CD4-positive, alpha-beta memory T cell (primary cell): Measurements from ENCODE around the gene CMTM8. TPM values are rescaled to one million over a fixed set of nuclear protein-coding genes. Genes with fewer than 3 reads are reported as not detected.

Source experiments
- CTCF ChIA-PET: fragments of 350-600 bp; sonication (Branson Sonifier 250); formaldehyde crosslinking; loops from one replicate; lab custom pipeline; 2021; ENCODE audit warnings: inconsistent platforms; ENCODE audit not compliant: partially characterized antibody; lab: Charles Lee
- POLR2A ChIA-PET: fragments of 350-600 bp; sonication (Branson Sonifier 250); formaldehyde crosslinking; loops from one replicate; lab custom pipeline; 2021; ENCODE audit not compliant: partially characterized antibody; lab: Charles Lee
- DNase-seq, 5 donors: peaks; one replicate each; pipeline versions ENCODE4 v3.0.0 to v3.0.0-alpha.2; 2020 to 2022; ENCODE audit warnings: mixed read lengths in 1 of 5
- H3K27ac ChIP-seq: one replicate; pipeline ENCODE4 v1.7.0; 2013; ENCODE audit warnings: low read depth, low read length
- H3K27me3 ChIP-seq: 2 replicates; pipeline ENCODE4 v1.7.0; 2013; ENCODE audit warnings: mild to moderate bottlenecking, low read length, moderate library complexity; ENCODE audit not compliant: insufficient read depth
- H3K36me3 ChIP-seq: 2 replicates; pipeline ENCODE4 v1.7.0; 2013; ENCODE audit warnings: mild to moderate bottlenecking, low read length, moderate library complexity; ENCODE audit not compliant: insufficient read depth
- H3K4me1 ChIP-seq: 2 replicates; pipeline ENCODE4 v1.7.0; 2013; ENCODE audit warnings: mild to moderate bottlenecking, low read length, moderate library complexity; ENCODE audit not compliant: insufficient read depth
- H3K4me3 ChIP-seq, 2 donors: one replicate each; pipeline ENCODE4 v1.7.0; 2013; ENCODE audit warnings: low read length in 2 of 2, mild to moderate bottlenecking in 1 of 2
- H3K9me3 ChIP-seq, 2 donors: one replicate each; pipeline ENCODE4 v1.7.0; 2013; ENCODE audit warnings: low read length in 2 of 2, control low read depth in 1 of 2; ENCODE audit not compliant: control insufficient read depth in 1 of 2
- H3K27ac Mint-ChIP-seq, 7 donors: one replicate each; pipeline ENCODE4 v1.8.0; 2020 to 2021; ENCODE audit warnings: mixed read lengths in 7 of 7, mild to moderate bottlenecking in 6 of 7, inconsistent platforms in 3 of 7, moderate library complexity in 3 of 7
- H3K27me3 Mint-ChIP-seq, 2 donors: one replicate each; pipeline ENCODE4 v1.8.0; 2020 to 2021; ENCODE audit warnings: mixed read lengths in 2 of 2
- H3K36me3 Mint-ChIP-seq, 2 donors: one replicate each; pipeline ENCODE4 v1.8.0; 2020 to 2021; ENCODE audit warnings: mixed read lengths in 2 of 2, inconsistent platforms in 1 of 2, mild to moderate bottlenecking in 1 of 2
- H3K4me1 Mint-ChIP-seq, 4 donors: one replicate each; pipeline ENCODE4 v1.8.0; 2020 to 2021; ENCODE audit warnings: mixed read lengths in 4 of 4, mild to moderate bottlenecking in 1 of 4
- H3K4me3 Mint-ChIP-seq, 8 donors: one replicate each; pipeline ENCODE4 v1.8.0; 2020 to 2021; ENCODE audit warnings: mixed read lengths in 8 of 8, mild to moderate bottlenecking in 7 of 8, moderate library complexity in 6 of 8, inconsistent platforms in 3 of 8
- H3K9me3 Mint-ChIP-seq, 8 donors: one replicate each; pipeline ENCODE4 v1.8.0; 2020 to 2021; ENCODE audit warnings: mixed read lengths in 8 of 8, mild to moderate bottlenecking in 5 of 8, inconsistent platforms in 3 of 8, moderate library complexity in 1 of 8
- intact Hi-C: fragments of 100-400 bp; cut with micrococcal nuclease; formaldehyde crosslinking; loops from one replicate; pipeline ENCODE4 v1.15.1; 2023
- polyA plus RNA-seq, 2 donors: library from polyadenylated mRNA; unstranded; fragments of 300-500 nt; fragmentation: Illumina TruSeq; gene quantifications; one replicate each; pipeline ENCODE4 v1.2.3, GENCODE V29; 2021
- total RNA-seq, 2 experiments: library from RNA; stranded (reverse); gene quantifications; one replicate each; pipeline ENCODE4 v1.2.3, GENCODE V29; 2021

CMTM8 gene
- total and polyA plus RNA-seq, 4 experiments from 2014 or later = 11.9 to 17.8 (median 14.8) TPM

DNA sequence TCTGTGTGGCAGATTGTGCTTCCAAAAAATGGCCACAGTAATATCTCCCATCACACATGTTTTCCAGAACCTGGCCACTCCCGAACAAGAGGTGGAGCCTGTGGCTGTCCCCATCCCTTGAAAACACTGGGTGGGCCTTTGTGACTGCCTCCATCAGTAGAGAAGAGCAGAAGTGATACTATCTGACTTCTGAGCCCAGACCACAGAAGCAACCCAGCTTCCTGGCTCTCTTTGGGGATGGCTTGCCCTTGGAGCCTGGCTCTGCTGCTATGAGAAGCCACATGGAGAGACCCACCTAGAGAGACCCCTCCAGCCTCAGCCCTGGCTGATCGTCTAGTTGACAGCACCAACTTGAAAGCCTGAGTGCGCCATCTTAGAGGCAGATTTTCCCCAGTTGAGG lies 39.8 kb upstream of the CMTM8 start:
- ChIA-PET CTCF (no interaction called here), POLR2A (no interaction called here)
- Histone ChIP-seq H3K4me3 (no peak overlapping the region), H3K4me1 (no peaks in the 10 kb centered on the region), H3K9me3 (no peaks in the 10 kb centered on the region), H3K27me3 (no peaks in the 10 kb centered on the region), H3K36me3 (no peaks in the 10 kb centered on the region), H3K27ac (no peak overlapping the region)
- no peaks in the 10 kb centered on the region for H3K9me3 Mint-ChIP-seq
- H3K36me3 Mint-ChIP-seq = no peaks in the 10 kb centered on the region
- H3K4me1 Mint-ChIP-seq = no peaks in the 10 kb centered on the region
- no peak overlapping the region for H3K4me3 Mint-ChIP-seq
- intact Hi-C loops = no loop called here
- no peak overlapping the region for H3K27ac Mint-ChIP-seq
- DNase-seq = no peak
- H3K27me3 Mint-ChIP-seq = peaks cover 9 to 16% of the 10 kb centered on the region in 2 donors

DNA sequence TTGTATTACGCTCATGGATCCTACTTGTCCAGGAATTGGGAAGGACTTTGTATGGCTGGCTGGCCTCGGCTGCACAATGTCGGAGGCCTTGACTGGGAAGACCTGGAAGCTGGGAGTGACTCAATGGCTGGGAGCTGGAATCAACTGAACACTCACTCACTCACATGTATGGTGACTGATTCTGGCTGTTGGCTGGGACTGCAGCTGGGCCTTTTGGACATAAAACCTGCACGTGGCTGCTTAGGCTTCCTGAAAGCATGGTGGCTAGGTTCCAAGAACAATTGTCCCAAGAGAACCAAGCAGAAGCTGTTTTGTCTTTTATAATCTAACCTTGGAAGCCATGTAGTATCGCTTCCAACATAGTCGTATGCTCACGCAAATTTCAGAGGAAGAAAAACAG lies 38.0 kb upstream of the CMTM8 start:
- H3K4me3 ChIP-seq = no peak overlapping the region
- no peaks in the 10 kb centered on the region for H3K4me1 ChIP-seq
- Mint-ChIP-seq H3K9me3 (no peaks in the 10 kb centered on the region), H3K36me3 (no peaks in the 10 kb centered on the region), H3K4me3 (no peak overlapping the region), H3K4me1 (no peaks in the 10 kb centered on the region), H3K27me3 (peaks cover 9 to 16% of the 10 kb centered on the region in 2 donors), H3K27ac (no peak overlapping the region)
- ChIA-PET POLR2A (no interaction called here), CTCF (interaction anchor here (2.0 kb wide), 1 partner anchor 9 kb away, joined by 5 read pairs; no protein-coding TSS in a partner anchor)
- intact Hi-C loops = no loop called here
- no peaks in the 10 kb centered on the region for H3K27me3 ChIP-seq
- no peaks in the 10 kb centered on the region for H3K9me3 ChIP-seq
- no peaks in the 10 kb centered on the region for H3K36me3 ChIP-seq
- no peak overlapping the region for H3K27ac ChIP-seq
- DNase-seq = no peak

DNA sequence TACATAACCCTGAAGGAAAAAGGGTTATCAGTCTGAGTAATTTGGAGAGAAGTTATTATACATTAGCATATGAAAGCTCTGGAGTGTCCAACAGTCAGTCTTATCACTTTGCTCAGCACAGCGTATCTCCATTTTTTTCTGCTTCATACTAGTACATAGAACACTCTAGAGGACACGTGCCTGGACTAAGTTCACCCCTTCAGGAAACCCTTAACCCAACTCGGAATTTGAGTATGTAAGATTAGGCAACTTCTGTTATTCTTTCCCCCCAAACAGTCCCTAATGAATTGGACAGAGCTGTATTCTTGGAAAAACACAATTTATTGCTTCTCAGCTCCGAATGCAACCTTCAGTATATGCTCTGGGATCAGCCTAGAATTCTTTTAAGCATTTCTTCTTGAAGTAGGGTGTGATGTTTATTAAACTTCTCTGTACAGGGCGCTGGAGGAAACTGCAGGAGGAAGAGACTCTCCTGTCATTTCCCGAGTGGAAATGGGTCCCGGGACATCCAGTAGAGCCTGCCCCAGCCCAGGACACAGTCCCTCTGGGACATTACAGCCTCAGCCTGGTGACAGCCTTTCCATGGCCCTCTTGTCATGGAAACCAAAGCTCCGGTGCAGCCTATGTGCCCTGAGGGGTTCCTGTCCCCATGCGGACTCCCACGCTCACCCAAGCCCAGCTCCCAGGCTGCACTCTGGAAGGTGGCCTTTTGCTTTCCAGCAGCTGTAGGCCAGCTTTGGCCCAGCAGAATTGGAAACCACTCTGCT lies 37.3 kb upstream of the CMTM8 start:
- H3K27me3 Mint-ChIP-seq = peaks cover 11 to 13% of the 10 kb centered on the region in 2 donors

DNA sequence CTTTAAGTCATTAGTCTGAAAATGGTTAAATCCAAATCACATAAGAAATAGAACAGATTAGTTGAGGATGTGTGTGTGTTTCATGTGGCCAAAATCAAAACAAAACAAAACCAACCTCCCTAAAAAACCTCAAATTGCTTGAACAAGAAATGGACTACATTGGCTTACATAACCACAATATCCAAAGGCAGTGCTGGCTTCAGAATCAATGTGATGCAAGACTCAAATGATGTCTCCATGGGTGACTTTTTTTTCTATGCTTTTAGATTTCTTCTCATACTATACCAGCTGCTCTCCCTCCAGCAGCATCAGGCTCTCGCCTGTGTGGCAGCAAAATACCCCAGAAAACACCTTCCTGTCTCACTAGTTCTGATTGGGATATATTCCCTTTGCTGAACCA lies 36.0 kb upstream of the CMTM8 start:
- no peaks in the 10 kb centered on the region for H3K36me3 Mint-ChIP-seq
- no peak for DNase-seq
- intact Hi-C loops = no loop called here
- no peaks in the 10 kb centered on the region for H3K36me3 ChIP-seq
- CTCF ChIA-PET = no interaction called here
- H3K4me3 Mint-ChIP-seq = no peak overlapping the region
- H3K9me3 Mint-ChIP-seq = no peaks in the 10 kb centered on the region
- H3K27ac ChIP-seq = no peak overlapping the region
- H3K4me1 ChIP-seq = no peaks in the 10 kb centered on the region
- H3K27me3 Mint-ChIP-seq = peaks cover 9 to 10% of the 10 kb centered on the region in 2 donors
- H3K9me3 ChIP-seq = no peaks in the 10 kb centered on the region
- no peak overlapping the region for H3K4me3 ChIP-seq
- no peak overlapping the region for H3K27ac Mint-ChIP-seq
- no peaks in the 10 kb centered on the region for H3K27me3 ChIP-seq
- no peaks in the 10 kb centered on the region for H3K4me1 Mint-ChIP-seq
- POLR2A ChIA-PET = no interaction called here

More for the DNA sequence above, 37.3 kb upstream of the CMTM8 start:
- H3K4me1 ChIP-seq = no peaks in the 10 kb centered on the region
- Mint-ChIP-seq H3K4me3 (no peak overlapping the region), H3K36me3 (no peaks in the 10 kb centered on the region), H3K9me3 (no peaks in the 10 kb centered on the region), H3K27ac (no peak overlapping the region), H3K4me1 (no peaks in the 10 kb centered on the region)
- no peaks in the 10 kb centered on the region for H3K27me3 ChIP-seq
- no peak overlapping the region for H3K4me3 ChIP-seq
- no peak for DNase-seq
- no peaks in the 10 kb centered on the region for H3K36me3 ChIP-seq
- ChIA-PET POLR2A (no interaction called here), CTCF (interaction anchor here (2.0 kb wide), 1 partner anchor 9 kb away, joined by 5 read pairs; no protein-coding TSS in a partner anchor)
- H3K27ac ChIP-seq = no peak overlapping the region
- intact Hi-C loops = no loop called here
- no peaks in the 10 kb centered on the region for H3K9me3 ChIP-seq

DNA sequence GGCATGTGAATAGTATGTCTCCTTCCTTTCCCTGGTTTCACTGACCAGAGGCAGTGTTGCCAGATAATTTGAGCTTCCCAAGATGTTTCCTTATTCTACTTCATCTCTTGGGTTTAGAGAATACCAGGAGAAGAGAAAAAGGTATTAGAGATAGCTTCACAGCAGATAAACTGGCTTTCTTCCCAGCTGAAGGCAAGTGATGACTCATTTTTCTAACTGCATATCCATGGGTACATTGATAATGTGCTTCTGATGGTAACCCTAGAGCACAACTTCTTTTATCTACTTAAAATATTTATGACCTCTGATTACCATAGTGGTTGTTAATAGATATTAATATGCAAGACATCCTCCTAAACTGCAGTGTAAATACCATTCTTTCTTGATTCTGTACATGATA lies 34.6 kb upstream of the CMTM8 start:
- POLR2A ChIA-PET = no interaction called here
- Mint-ChIP-seq H3K4me3 (no peak overlapping the region), H3K4me1 (peaks cover 0 to 2% (median 0%) of the 10 kb centered on the region in 4 donors), H3K27me3 (peaks cover 5 to 10% of the 10 kb centered on the region in 2 donors), H3K9me3 (no peaks in the 10 kb centered on the region), H3K36me3 (no peaks in the 10 kb centered on the region), H3K27ac (no peak overlapping the region)
- no peaks in the 10 kb centered on the region for H3K9me3 ChIP-seq
- intact Hi-C loops = no loop called here
- H3K27ac ChIP-seq = no peak overlapping the region
- H3K27me3 ChIP-seq = no peaks in the 10 kb centered on the region
- H3K4me1 ChIP-seq = no peaks in the 10 kb centered on the region
- no peak overlapping the region for H3K4me3 ChIP-seq
- CTCF ChIA-PET = no interaction called here
- H3K36me3 ChIP-seq = no peaks in the 10 kb centered on the region
- DNase-seq = no peak

DNA sequence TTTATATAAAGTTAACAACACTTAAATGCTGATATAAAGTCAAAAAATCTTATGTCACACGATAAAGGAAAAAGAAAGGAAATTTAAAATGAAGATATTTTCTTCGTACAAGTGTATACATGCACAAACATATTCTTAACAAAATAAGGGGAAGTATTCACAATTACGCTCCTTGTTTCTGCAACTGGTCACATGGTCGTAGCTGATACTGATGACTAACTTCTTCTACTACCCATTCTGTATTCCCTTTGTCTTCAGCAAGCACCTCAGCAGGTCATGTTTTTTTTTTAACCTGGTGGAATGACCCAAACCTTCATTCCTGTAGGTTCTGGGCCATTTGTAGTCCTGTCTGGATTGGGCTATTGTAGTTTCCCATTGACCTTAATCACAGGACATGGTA lies 30.0 kb upstream of the CMTM8 start:
- peaks cover 0 to 2% (median 0%) of the 10 kb centered on the region in 4 donors for H3K4me1 Mint-ChIP-seq
- H3K27me3 Mint-ChIP-seq = peaks cover 0 to 1% of the 10 kb centered on the region in 2 donors
- H3K36me3 Mint-ChIP-seq = no peaks in the 10 kb centered on the region

DNA sequence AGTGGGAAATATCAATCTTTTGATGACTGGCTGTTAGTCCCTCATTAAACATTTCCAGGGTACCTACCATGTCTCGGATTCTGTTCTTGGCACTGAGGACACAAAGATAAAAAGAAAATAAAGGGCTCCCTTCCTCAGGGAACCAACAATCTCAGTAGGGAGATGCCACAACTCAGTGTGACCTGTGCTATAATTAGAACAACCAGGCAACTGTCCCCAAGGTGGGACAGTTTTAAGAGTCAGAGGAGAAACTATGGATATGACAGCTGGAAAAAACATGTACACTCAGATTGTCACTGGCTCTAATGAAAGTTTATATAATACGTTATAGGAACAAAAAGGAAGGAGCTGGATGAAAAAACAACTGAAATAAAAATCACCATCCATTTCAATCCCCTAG lies 23.3 kb upstream of the CMTM8 start:
- no peaks in the 10 kb centered on the region for H3K36me3 ChIP-seq
- H3K27me3 ChIP-seq = no peaks in the 10 kb centered on the region
- peaks cover 7 to 15% of the 10 kb centered on the region in 2 donors for H3K27me3 Mint-ChIP-seq
- H3K4me3 Mint-ChIP-seq = no peak overlapping the region
- DNase-seq = no peak
- H3K27ac Mint-ChIP-seq = no peak overlapping the region
- POLR2A ChIA-PET = no interaction called here
- intact Hi-C loops = no loop called here
- H3K9me3 ChIP-seq = no peaks in the 10 kb centered on the region
- H3K4me3 ChIP-seq = no peak overlapping the region
- H3K36me3 Mint-ChIP-seq = peaks cover 2 to 13% of the 10 kb centered on the region in 2 donors
- peaks cover 3 to 18% (median 11%) of the 10 kb centered on the region in 8 donors for H3K9me3 Mint-ChIP-seq
- no peak overlapping the region for H3K27ac ChIP-seq
- no peaks in the 10 kb centered on the region for H3K4me1 ChIP-seq
- CTCF ChIA-PET = interaction anchor here (1.2 kb wide), 2 partner anchors 9 to 40 kb away, joined by 3 to 4 read pairs; no protein-coding TSS in a partner anchor
- H3K4me1 Mint-ChIP-seq = no peaks in the 10 kb centered on the region

More for the DNA sequence above, 30.0 kb upstream of the CMTM8 start:
- POLR2A ChIA-PET = no interaction called here
- H3K27ac ChIP-seq = no peak overlapping the region
- H3K9me3 ChIP-seq = no peaks in the 10 kb centered on the region
- no peaks in the 10 kb centered on the region for H3K36me3 ChIP-seq
- no peaks in the 10 kb centered on the region for H3K9me3 Mint-ChIP-seq
- CTCF ChIA-PET = no interaction called here
- intact Hi-C loops = no loop called here
- H3K4me1 ChIP-seq = no peaks in the 10 kb centered on the region
- DNase-seq = no peak
- H3K4me3 ChIP-seq = no peak overlapping the region
- H3K4me3 Mint-ChIP-seq = no peak overlapping the region
- no peaks in the 10 kb centered on the region for H3K27me3 ChIP-seq
- H3K27ac Mint-ChIP-seq = no peak overlapping the region
